Breast epithelium (tissue), 4 donors: ENCODE results near the gene IFI16. TPM values are rescaled to one million over a fixed set of nuclear protein-coding genes. Genes with fewer than 3 reads are reported as not detected.

Source experiments
- DNase-seq, 2 donors: peaks; one replicate each; pipeline ENCODE4 v3.0.0-alpha.2; 2019; ENCODE audit warnings: low spot score in 2 of 2
- H3K27ac ChIP-seq, 2 donors: fragments of 200-600 bp; sonication (generic) in 1 of 2; one replicate each; pipeline ENCODE4 v1.5.1; 2016 to 2019; ENCODE audit warnings: mild to moderate bottlenecking in 1 of 2
- H3K27me3 ChIP-seq, 2 donors: fragments of 200-600 bp; sonication (generic) in 1 of 2; one replicate each; pipeline versions ENCODE4 v1.5.1 to v1.6.0; 2017 to 2019; ENCODE audit warnings: control low read depth in 1 of 2, mild to moderate bottlenecking in 1 of 2
- H3K36me3 ChIP-seq: fragments of 200-600 bp; one replicate; pipeline ENCODE4 v1.5.1; 2019
- H3K4me1 ChIP-seq, 2 donors: fragments of 200-600 bp; sonication (generic); one replicate each; pipeline ENCODE4 v1.5.1; 2016 to 2019; ENCODE audit warnings: control low read depth in 1 of 2
- H3K4me3 ChIP-seq, 3 donors: fragments of 200-600 bp; sonication (generic); 1 replicate in 2 of 3; 2 replicates in 1 of 3; pipeline ENCODE4 v1.5.1; 2016 to 2019; ENCODE audit warnings: mild to moderate bottlenecking in 3 of 3, moderate library complexity in 2 of 3
- H3K9me3 ChIP-seq, 2 donors: fragments of 200-600 bp; sonication (generic) in 1 of 2; one replicate each; pipeline ENCODE4 v1.5.1; 2016 to 2019; ENCODE audit warnings: control low read depth in 1 of 2
- CTCF ChIP-seq, 3 donors: fragments of 450-650 bp; IDR thresholded peaks; one replicate each; pipeline ENCODE4 v1.5.1; 2016 to 2017; ENCODE audit warnings: antibody characterized with exemption in 3 of 3, mild to moderate bottlenecking in 3 of 3, moderate library complexity in 3 of 3
- POLR2A ChIP-seq: fragments of 450-650 bp; IDR thresholded peaks from one replicate; pipeline ENCODE4 v1.6.1; 2016; ENCODE audit warnings: antibody characterized with exemption, mild to moderate bottlenecking, moderate library complexity
- POLR2AphosphoS5 ChIP-seq, 3 donors: sonication (generic); formaldehyde crosslinking; IDR thresholded peaks; one replicate each; pipeline ENCODE4 v1.6.1; 2017; ENCODE audit warnings: antibody characterized with exemption in 3 of 3
- intact Hi-C: fragments of 100-400 bp; cut with DNase I; formaldehyde crosslinking; loops from one replicate; pipeline ENCODE4 v1.15.1; 2023; ENCODE audit warnings: low total_unique reads
- total RNA-seq, 3 donors: library from RNA; depleted of rRNA; stranded (reverse); fragments of >200 nt; gene quantifications; one replicate each; pipeline ENCODE4 v1.1.0, GENCODE V29; 2016

IFI16 gene
- total RNA-seq, 3 donors from 2014 or later, result 96.2 to 132 (median 109) TPM

DNA sequence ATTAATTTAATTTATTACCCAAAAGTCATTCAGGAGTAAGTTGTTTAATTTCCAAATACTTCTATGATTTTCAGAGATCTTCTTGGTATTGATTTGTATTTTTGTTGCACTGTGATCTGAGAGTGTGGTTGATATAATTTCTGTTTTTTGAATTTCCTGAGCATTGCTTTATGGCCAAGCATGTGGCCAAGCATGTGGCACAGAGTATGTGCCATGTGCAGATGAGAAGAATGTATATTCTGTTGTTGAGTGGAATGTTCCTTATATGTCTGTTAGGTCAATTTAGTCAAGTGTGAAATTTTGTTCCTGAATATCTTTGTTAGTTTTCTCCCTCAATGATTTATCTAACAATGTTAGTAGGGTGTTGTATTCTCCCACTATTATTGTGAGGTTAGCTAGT lies 25.3 kb upstream of the IFI16 start:
- no peak for TF ChIP-seq POLR2A
- TF ChIP-seq POLR2AphosphoS5 (IDR thresholded peaks at IDR 0.05), result no peak
- no peak for TF ChIP-seq CTCF (IDR thresholded peaks at IDR 0.05)
- no peak for DNase-seq
- no peaks in the 10 kb centered on the region for H3K27me3 ChIP-seq
- H3K27ac ChIP-seq, result no peak overlapping the region
- intact Hi-C loops, result no loop called here
- H3K4me3 ChIP-seq, result no peak overlapping the region
- H3K4me1 ChIP-seq, result no peaks in the 10 kb centered on the region
- H3K36me3 ChIP-seq, result no peaks in the 10 kb centered on the region
- H3K9me3 ChIP-seq, result peaks cover 0 to 5% of the 10 kb centered on the region in 2 donors

- TF ChIP-seq POLR2A (no peak), CTCF (IDR thresholded peaks at IDR 0.05) (no peak), POLR2AphosphoS5 (IDR thresholded peaks at IDR 0.05) (no peak)
- no peak overlapping the region for H3K4me3 ChIP-seq
- H3K4me1 ChIP-seq, result no peaks in the 10 kb centered on the region
- intact Hi-C loops, result no loop called here
- H3K36me3 ChIP-seq, result no peaks in the 10 kb centered on the region
- no peak for DNase-seq
- no peaks in the 10 kb centered on the region for H3K27me3 ChIP-seq
- no peaks in the 10 kb centered on the region for H3K9me3 ChIP-seq
- no peak overlapping the region for H3K27ac ChIP-seq
These were observed 20.3 kb upstream of the IFI16 start for GRCh38 chr1:158989424-158989823.

DNA sequence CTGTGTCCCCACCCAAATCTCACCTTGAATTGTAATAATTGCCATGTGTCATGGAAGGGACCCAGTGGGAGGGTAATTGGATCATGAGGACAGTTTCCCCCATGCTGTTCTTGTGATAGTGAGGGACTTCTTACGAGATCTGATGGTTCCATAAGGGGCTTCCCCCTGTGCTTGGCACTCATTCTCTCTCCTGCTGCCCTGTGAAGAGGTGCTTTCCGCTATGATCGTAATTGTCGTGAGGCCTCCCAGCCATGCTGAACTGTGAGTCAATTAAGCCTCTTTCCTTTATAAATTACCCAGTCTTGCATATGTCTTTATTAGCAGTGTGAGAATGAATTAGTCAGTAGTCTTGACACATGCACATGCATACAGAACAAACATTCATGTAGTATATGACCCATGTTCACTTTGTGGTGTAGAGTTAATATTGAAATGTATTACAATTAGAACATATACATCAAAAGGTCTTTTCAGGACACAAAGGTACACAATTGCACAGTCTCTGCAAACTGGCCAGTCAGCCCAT lies 16.9 kb upstream of the IFI16 start:
- no peaks in the 10 kb centered on the region for H3K27me3 ChIP-seq
- no peak overlapping the region for H3K4me3 ChIP-seq
- H3K27ac ChIP-seq, result no peak overlapping the region
- intact Hi-C loops, result no loop called here
- H3K4me1 ChIP-seq, result no peaks in the 10 kb centered on the region
- H3K36me3 ChIP-seq, result no peaks in the 10 kb centered on the region
- no peaks in the 10 kb centered on the region for H3K9me3 ChIP-seq
- TF ChIP-seq POLR2AphosphoS5 (IDR thresholded peaks at IDR 0.05) (no peak), CTCF (IDR thresholded peaks at IDR 0.05) (no peak), POLR2A (no peak)
- DNase-seq, result no peak

DNA sequence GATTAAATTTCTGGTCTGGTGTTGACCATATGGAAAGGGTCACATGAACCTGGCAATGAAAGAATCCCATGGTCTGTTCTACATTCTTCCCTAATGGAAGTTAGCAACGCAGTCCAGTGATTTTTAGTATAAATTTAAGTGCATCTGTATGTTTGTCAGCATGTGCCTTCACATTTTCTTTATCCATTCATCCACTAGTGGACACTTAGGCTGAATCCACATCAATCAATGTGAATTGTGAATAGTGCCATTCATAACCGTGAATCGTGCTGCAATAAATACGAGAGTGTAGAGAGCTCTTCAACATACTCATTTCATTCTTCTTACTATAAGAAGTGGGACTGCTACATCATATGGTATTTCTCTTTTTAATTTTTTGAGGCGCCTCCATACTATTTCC lies 12.7 kb upstream of the IFI16 start:
- DNase-seq, result no peak
- intact Hi-C loops, result no loop called here
- TF ChIP-seq POLR2AphosphoS5 (IDR thresholded peaks at IDR 0.05) (no peak), CTCF (IDR thresholded peaks at IDR 0.05) (no peak), POLR2A (no peak)
- Histone ChIP-seq H3K27ac (no peak overlapping the region), H3K9me3 (no peaks in the 10 kb centered on the region), H3K4me1 (no peaks in the 10 kb centered on the region), H3K4me3 (no peak overlapping the region), H3K36me3 (no peaks in the 10 kb centered on the region), H3K27me3 (no peaks in the 10 kb centered on the region)

- H3K27ac ChIP-seq, result peak overlapping the region in 1 of 2 donors; percentile 93
- DNase-seq, result no peak
- no peak for TF ChIP-seq POLR2A
- no peak for TF ChIP-seq POLR2AphosphoS5 (IDR thresholded peaks at IDR 0.05)
- no peak for TF ChIP-seq CTCF (IDR thresholded peaks at IDR 0.05)
- intact Hi-C loops, result no loop called here
- no peaks in the 10 kb centered on the region for H3K36me3 ChIP-seq
- H3K4me1 ChIP-seq, result no peaks in the 10 kb centered on the region
- peak overlapping the region; percentile 57 to 73 (median 59) for H3K4me3 ChIP-seq
- no peaks in the 10 kb centered on the region for H3K27me3 ChIP-seq
- H3K9me3 ChIP-seq, result no peaks in the 10 kb centered on the region
These were observed 11.5 kb upstream of the IFI16 start for GRCh38 chr1:158998037-158998780.
